HuH-7.5 (cell line): ENCODE results near the gene CRYGC.

Experiments
- DNase-seq: peaks from one replicate; pipeline ENCODE4 v3.0.0; 2011; ENCODE audit warnings: low spot score

The CRYGC gene

GRCh38 chr2:208093128-208093527, 36.5 kb downstream of the CRYGC start:
- no peak for DNase-seq

GRCh38 chr2:208092093-208092832, 37.4 kb downstream of the CRYGC start:
- DNase-seq = no peak

DNA sequence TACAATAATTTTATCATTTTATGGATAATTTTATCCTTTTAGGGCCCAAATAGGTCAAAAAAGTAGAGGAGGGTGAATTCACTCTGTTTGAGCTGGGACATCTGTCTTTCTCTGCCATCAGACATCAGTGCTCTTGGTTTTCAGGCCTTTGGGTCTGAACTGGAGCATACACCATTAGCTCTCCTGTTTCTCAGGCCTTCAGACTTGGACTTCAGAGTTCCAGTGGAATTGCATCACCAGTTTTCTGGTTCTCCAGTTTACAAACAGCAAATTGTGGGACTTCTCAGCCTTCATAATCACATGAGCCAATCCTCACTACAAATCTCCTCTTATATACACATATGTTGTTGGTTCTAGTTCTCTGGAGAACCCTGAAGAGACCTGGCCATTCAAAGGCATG, 39.2 kb downstream of the CRYGC start:
- DNase-seq = no peak

DNA sequence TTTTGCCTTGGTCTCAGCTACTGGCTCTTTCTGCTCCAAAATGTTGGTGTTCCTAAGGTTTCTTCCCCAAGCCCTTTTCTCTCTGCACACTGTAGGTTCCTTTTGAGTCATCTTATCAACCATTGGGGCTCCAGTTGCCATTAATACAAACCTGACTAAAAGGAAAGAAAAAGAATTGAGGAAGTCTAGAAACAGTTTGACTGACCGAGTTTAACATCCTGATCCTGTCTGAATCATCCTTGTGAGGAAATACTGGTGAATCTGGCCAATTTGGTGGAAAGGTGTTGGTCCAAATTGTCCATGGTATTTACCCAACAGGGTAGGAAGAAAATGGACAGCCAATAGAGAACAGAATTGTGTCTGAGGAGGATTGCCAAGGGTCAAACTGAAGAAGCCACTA, 43.6 kb downstream of the CRYGC start:
- DNase-seq = no peak

- no peak for DNase-seq
Observed at GRCh38 chr2:208083807-208084206, 45.8 kb downstream of the CRYGC start.
